Measurements from ENCODE around the gene CDH8.

CDH8 gene

GRCh38 chr16:61890386-61890785 is 145.9 kb downstream of the CDH8 start:
- Histone ChIP-seq H3K36me3 (ENCODE audit: insufficient read depth, low read length) (no peaks in the 10 kb centered on the region), H3K27me3 (ENCODE audit: control insufficient read depth, insufficient read depth, low read length) (no peaks in the 10 kb centered on the region), H3K4me1 (ENCODE audit: control insufficient read depth, insufficient read depth, low read length) (peaks cover 4% of the 10 kb centered on the region), H3K4me2 (ENCODE audit: low read length) (no peak overlapping the region), H3K4me3 (ENCODE audit: low read length) (no peak overlapping the region), H3K9me3 (replicated peaks; ENCODE audit: low read length) (peaks cover 4% of the 10 kb centered on the region), H3K9ac (ENCODE audit: low read depth, low read length) (no peak overlapping the region)

GRCh38 chr16:61887903-61888302 is 148.3 kb downstream of the CDH8 start:
- Histone ChIP-seq H3K9ac (ENCODE audit: low read depth, low read length) (no peak overlapping the region), H3K36me3 (ENCODE audit: insufficient read depth, low read length) (no peaks in the 10 kb centered on the region), H3K4me1 (ENCODE audit: control insufficient read depth, insufficient read depth, low read length) (peaks cover 4% of the 10 kb centered on the region), H3K4me3 (ENCODE audit: low read length) (no peak overlapping the region), H3K9me3 (replicated peaks; ENCODE audit: low read length) (peaks cover 4% of the 10 kb centered on the region), H3K4me2 (ENCODE audit: low read length) (no peak overlapping the region), H3K27me3 (ENCODE audit: control insufficient read depth, insufficient read depth, low read length) (no peaks in the 10 kb centered on the region)

DNA sequence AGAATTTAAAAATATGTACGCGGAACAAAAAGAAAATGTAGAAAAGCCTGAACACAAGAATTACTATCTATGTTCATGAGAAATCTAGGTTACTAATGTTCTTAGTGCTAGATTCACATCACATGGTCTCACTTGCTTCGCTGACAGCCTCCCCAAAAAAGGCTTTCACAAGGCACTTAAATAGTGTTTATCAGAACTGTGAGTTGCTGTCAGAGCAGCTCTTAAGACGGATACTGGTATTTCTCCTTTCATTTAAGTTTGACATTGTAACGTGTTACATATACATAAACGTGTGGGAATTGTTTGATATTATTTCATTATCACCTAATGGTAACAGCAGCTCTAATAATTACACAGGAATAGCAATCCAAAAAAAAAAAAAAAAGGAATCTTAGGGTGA is 150.9 kb downstream of the CDH8 start:
- Histone ChIP-seq H3K9ac (ENCODE audit: low read depth, low read length) (no peak overlapping the region), H3K4me2 (ENCODE audit: low read length) (no peak overlapping the region), H3K9me3 (replicated peaks; ENCODE audit: low read length) (peaks cover 4% of the 10 kb centered on the region), H3K4me1 (ENCODE audit: control insufficient read depth, insufficient read depth, low read length) (peaks cover 4% of the 10 kb centered on the region), H3K4me3 (ENCODE audit: low read length) (no peak overlapping the region), H3K36me3 (ENCODE audit: insufficient read depth, low read length) (no peaks in the 10 kb centered on the region), H3K27me3 (ENCODE audit: control insufficient read depth, insufficient read depth, low read length) (no peaks in the 10 kb centered on the region)

- Histone ChIP-seq H3K4me2 (ENCODE audit: low read length) (no peak overlapping the region), H3K27me3 (ENCODE audit: control insufficient read depth, insufficient read depth, low read length) (no peaks in the 10 kb centered on the region), H3K4me3 (ENCODE audit: low read length) (no peak overlapping the region), H3K36me3 (ENCODE audit: insufficient read depth, low read length) (no peaks in the 10 kb centered on the region), H3K9me3 (replicated peaks; ENCODE audit: low read length) (no peaks in the 10 kb centered on the region), H3K4me1 (ENCODE audit: control insufficient read depth, insufficient read depth, low read length) (no peaks in the 10 kb centered on the region), H3K9ac (ENCODE audit: low read depth, low read length) (no peak overlapping the region)
Observed at GRCh38 chr16:61879306-61879705, 156.9 kb downstream of the CDH8 start.

GRCh38 chr16:61877436-61877835 is 158.8 kb downstream of the CDH8 start:
- Histone ChIP-seq H3K9ac (ENCODE audit: low read depth, low read length) (no peak overlapping the region), H3K36me3 (ENCODE audit: insufficient read depth, low read length) (no peaks in the 10 kb centered on the region), H3K4me3 (ENCODE audit: low read length) (no peak overlapping the region), H3K4me2 (ENCODE audit: low read length) (no peak overlapping the region), H3K9me3 (replicated peaks; ENCODE audit: low read length) (no peaks in the 10 kb centered on the region), H3K27me3 (ENCODE audit: control insufficient read depth, insufficient read depth, low read length) (no peaks in the 10 kb centered on the region), H3K4me1 (ENCODE audit: control insufficient read depth, insufficient read depth, low read length) (no peaks in the 10 kb centered on the region)

- Histone ChIP-seq H3K9me3 (replicated peaks; ENCODE audit: low read length) (no peaks in the 10 kb centered on the region), H3K4me3 (ENCODE audit: low read length) (no peak overlapping the region), H3K9ac (ENCODE audit: low read depth, low read length) (no peak overlapping the region), H3K36me3 (ENCODE audit: insufficient read depth, low read length) (no peaks in the 10 kb centered on the region), H3K4me2 (ENCODE audit: low read length) (no peak overlapping the region), H3K27me3 (ENCODE audit: control insufficient read depth, insufficient read depth, low read length) (peaks cover 6% of the 10 kb centered on the region), H3K4me1 (ENCODE audit: control insufficient read depth, insufficient read depth, low read length) (no peaks in the 10 kb centered on the region)
Observed at GRCh38 chr16:61872778-61873119, 163.5 kb downstream of the CDH8 start.

DNA sequence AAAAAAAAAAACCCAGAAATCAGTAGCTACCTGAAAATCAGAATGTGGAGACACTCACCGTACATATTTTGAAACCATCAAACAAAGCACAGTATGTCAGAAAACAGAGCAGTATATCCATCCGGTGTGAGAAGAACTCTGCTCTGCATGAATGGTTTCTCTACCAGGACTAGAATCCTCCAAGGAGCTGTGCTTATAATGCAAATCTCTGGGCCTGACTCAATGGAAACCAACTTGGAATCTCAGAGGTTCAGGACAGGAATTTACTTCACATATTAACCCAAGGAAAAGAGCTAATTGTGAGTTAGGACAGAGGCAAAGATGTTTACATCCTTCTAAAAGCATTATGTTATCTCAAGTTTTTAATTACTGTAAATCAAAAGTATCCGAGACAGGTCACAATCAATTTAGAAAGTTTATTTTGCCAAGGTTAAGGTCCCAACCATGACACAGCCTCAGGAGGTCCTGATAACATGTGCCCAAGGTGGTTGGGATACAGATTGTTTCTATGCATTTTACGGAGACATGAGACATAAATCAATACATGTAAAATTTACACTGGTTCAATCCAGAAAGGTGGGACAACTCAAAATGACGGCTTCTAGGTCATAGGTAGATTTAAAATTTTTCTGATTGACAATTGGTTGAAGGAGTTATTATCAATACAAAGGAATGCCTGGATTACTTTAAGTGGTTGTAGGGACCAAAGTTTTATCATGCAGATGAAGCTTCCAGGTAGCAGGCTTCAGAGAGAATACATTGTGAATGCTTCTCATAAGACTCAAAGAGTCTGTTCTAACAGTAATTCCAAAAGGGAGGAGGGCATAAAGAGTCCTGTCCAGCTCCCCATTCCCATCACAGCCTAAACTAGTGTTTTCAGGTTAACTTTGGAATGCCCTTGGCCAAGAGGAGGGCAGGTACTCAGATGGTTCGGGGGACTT is 164.1 kb downstream of the CDH8 start:
- Histone ChIP-seq H3K9me3 (replicated peaks; ENCODE audit: low read length) (no peaks in the 10 kb centered on the region), H3K4me2 (ENCODE audit: low read length) (no peak overlapping the region), H3K4me3 (ENCODE audit: low read length) (no peak overlapping the region), H3K27me3 (ENCODE audit: control insufficient read depth, insufficient read depth, low read length) (peaks cover 6% of the 10 kb centered on the region), H3K9ac (ENCODE audit: low read depth, low read length) (no peak overlapping the region), H3K36me3 (ENCODE audit: insufficient read depth, low read length) (no peaks in the 10 kb centered on the region), H3K4me1 (ENCODE audit: control insufficient read depth, insufficient read depth, low read length) (no peaks in the 10 kb centered on the region)

- Histone ChIP-seq H3K4me1 (ENCODE audit: control insufficient read depth, insufficient read depth, low read length) (no peaks in the 10 kb centered on the region), H3K36me3 (ENCODE audit: insufficient read depth, low read length) (no peaks in the 10 kb centered on the region), H3K4me2 (ENCODE audit: low read length) (no peak overlapping the region), H3K9me3 (replicated peaks; ENCODE audit: low read length) (no peaks in the 10 kb centered on the region), H3K9ac (ENCODE audit: low read depth, low read length) (no peak overlapping the region), H3K27me3 (ENCODE audit: control insufficient read depth, insufficient read depth, low read length) (no peaks in the 10 kb centered on the region), H3K4me3 (ENCODE audit: low read length) (no peak overlapping the region)
Observed at GRCh38 chr16:61862221-61863155, 173.8 kb downstream of the CDH8 start.

- H3K4me3 ChIP-seq (ENCODE audit: low read length): no peak overlapping the region
- H3K36me3 ChIP-seq (ENCODE audit: insufficient read depth, low read length): no peaks in the 10 kb centered on the region
- H3K27me3 ChIP-seq (ENCODE audit: control insufficient read depth, insufficient read depth, low read length): no peaks in the 10 kb centered on the region
- H3K9ac ChIP-seq (ENCODE audit: low read depth, low read length): no peak overlapping the region
- no peak overlapping the region for H3K4me2 ChIP-seq (ENCODE audit: low read length)
- no peaks in the 10 kb centered on the region for H3K9me3 ChIP-seq (replicated peaks; ENCODE audit: low read length)
- no peaks in the 10 kb centered on the region for H3K4me1 ChIP-seq (ENCODE audit: control insufficient read depth, insufficient read depth, low read length)
Observed at GRCh38 chr16:61858988-61859387, 177.2 kb downstream of the CDH8 start.

- Histone ChIP-seq H3K9me3 (replicated peaks; ENCODE audit: low read length) (no peaks in the 10 kb centered on the region), H3K4me1 (ENCODE audit: control insufficient read depth, insufficient read depth, low read length) (no peaks in the 10 kb centered on the region), H3K27me3 (ENCODE audit: control insufficient read depth, insufficient read depth, low read length) (no peaks in the 10 kb centered on the region), H3K4me3 (ENCODE audit: low read length) (no peak overlapping the region), H3K36me3 (ENCODE audit: insufficient read depth, low read length) (no peaks in the 10 kb centered on the region), H3K9ac (ENCODE audit: low read depth, low read length) (no peak overlapping the region), H3K4me2 (ENCODE audit: low read length) (no peak overlapping the region)
Observed at GRCh38 chr16:61842666-61843065, 193.6 kb downstream of the CDH8 start.

- Histone ChIP-seq H3K9ac (ENCODE audit: low read depth, low read length) (no peak overlapping the region), H3K4me3 (ENCODE audit: low read length) (no peak overlapping the region), H3K27me3 (ENCODE audit: control insufficient read depth, insufficient read depth, low read length) (no peaks in the 10 kb centered on the region), H3K9me3 (replicated peaks; ENCODE audit: low read length) (no peaks in the 10 kb centered on the region), H3K4me2 (ENCODE audit: low read length) (no peak overlapping the region), H3K4me1 (ENCODE audit: control insufficient read depth, insufficient read depth, low read length) (no peaks in the 10 kb centered on the region), H3K36me3 (ENCODE audit: insufficient read depth, low read length) (no peaks in the 10 kb centered on the region)
Observed at GRCh38 chr16:61836804-61837393, 199.3 kb downstream of the CDH8 start.
